ENCODE results near the gene NUP210.

DNA sequence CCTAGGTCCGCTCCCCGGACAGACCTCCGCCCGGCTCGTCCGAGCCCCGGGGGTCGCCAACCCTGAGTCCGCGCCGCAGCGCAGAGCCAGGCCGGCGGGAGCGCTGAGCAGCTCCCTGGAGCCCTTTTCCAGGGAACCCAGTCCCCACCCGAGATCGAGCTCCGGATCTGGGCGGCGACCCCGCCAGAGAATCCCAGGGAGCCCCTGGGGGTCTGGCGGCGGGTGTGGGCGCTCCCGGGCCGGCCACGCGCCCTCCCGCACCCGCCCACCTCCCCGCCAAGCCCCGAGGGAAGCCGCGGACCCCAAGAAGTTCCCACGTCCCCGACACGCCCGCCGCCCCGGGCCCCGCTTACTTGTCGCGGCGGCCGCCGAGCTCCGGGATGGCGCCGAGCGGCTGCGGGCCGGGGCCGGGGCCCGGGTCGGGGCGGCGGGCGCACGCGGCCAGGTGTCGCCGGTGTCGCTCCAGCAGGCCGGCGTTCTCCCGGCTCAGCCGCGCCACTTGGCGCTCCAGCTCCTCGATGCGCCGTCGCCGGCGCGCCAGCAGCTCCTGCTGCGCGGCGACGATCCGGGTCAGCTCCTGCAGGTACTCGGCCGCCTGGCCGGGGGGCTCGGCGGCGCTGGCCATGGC is 137.7 kb downstream of the NUP210 start:
- TF ChIP-seq, protein P1, sequence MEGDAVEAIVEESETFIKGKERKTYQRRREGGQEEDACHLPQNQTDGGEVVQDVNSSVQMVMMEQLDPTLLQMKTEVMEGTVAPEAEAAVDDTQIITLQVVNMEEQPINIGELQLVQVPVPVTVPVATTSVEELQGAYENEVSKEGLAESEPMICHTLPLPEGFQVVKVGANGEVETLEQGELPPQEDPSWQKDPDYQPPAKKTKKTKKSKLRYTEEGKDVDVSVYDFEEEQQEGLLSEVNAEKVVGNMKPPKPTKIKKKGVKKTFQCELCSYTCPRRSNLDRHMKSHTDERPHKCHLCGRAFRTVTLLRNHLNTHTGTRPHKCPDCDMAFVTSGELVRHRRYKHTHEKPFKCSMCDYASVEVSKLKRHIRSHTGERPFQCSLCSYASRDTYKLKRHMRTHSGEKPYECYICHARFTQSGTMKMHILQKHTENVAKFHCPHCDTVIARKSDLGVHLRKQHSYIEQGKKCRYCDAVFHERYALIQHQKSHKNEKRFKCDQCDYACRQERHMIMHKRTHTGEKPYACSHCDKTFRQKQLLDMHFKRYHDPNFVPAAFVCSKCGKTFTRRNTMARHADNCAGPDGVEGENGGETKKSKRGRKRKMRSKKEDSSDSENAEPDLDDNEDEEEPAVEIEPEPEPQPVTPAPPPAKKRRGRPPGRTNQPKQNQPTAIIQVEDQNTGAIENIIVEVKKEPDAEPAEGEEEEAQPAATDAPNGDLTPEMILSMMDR (IDR thresholded peaks at IDR 0.05; ENCODE audit: low read depth, low read length, missing input control) = no peak
- no peak for TF ChIP-seq YY1 (IDR thresholded peaks at IDR 0.05)
- TF ChIP-seq GABPA (IDR thresholded peaks at IDR 0.05 in 1 of 2, conservative IDR thresholded peaks at IDR 0.05 in 1 of 2) = no peak
- TF ChIP-seq, protein P2, sequence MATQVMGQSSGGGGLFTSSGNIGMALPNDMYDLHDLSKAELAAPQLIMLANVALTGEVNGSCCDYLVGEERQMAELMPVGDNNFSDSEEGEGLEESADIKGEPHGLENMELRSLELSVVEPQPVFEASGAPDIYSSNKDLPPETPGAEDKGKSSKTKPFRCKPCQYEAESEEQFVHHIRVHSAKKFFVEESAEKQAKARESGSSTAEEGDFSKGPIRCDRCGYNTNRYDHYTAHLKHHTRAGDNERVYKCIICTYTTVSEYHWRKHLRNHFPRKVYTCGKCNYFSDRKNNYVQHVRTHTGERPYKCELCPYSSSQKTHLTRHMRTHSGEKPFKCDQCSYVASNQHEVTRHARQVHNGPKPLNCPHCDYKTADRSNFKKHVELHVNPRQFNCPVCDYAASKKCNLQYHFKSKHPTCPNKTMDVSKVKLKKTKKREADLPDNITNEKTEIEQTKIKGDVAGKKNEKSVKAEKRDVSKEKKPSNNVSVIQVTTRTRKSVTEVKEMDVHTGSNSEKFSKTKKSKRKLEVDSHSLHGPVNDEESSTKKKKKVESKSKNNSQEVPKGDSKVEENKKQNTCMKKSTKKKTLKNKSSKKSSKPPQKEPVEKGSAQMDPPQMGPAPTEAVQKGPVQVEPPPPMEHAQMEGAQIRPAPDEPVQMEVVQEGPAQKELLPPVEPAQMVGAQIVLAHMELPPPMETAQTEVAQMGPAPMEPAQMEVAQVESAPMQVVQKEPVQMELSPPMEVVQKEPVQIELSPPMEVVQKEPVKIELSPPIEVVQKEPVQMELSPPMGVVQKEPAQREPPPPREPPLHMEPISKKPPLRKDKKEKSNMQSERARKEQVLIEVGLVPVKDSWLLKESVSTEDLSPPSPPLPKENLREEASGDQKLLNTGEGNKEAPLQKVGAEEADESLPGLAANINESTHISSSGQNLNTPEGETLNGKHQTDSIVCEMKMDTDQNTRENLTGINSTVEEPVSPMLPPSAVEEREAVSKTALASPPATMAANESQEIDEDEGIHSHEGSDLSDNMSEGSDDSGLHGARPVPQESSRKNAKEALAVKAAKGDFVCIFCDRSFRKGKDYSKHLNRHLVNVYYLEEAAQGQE (IDR thresholded peaks at IDR 0.05) = no peak
- TF ChIP-seq FOXA1 (IDR thresholded peaks at IDR 0.05) = no peak
- TF ChIP-seq JUND (IDR thresholded peaks at IDR 0.05) = no peak
- TF ChIP-seq, protein P3, sequence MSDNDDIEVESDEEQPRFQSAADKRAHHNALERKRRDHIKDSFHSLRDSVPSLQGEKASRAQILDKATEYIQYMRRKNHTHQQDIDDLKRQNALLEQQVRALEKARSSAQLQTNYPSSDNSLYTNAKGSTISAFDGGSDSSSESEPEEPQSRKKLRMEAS (IDR thresholded peaks at IDR 0.05) = no peak

Measured in liver (tissue), 3 donors.